Panc1 (cell line): Measurements from ENCODE around the gene ERCC2. TPM values are rescaled to one million over a fixed set of nuclear protein-coding genes. Genes with fewer than 3 reads are reported as not detected.
"Not testable (repeated sequence)": the region's sequence is repeated elsewhere in the genome, so short reads cannot be mapped to it uniquely, and the experiment has no call there.

Experiments
- ATAC-seq: fragments of 200-7000 bp; cut with Tn5 transposase; 2 replicates; pipeline ENCODE4 v1.9.1; 2020; ENCODE audit warnings: mild to moderate bottlenecking, moderate library complexity
- BruUV-seq: library from RNA; stranded (reverse); fragments of 400-500 nt; replicated peaks from 2 replicates; lab custom pipeline; 2021; lab: Mats Ljungman, UMichigan
- CTCF ChIA-PET: fragments of 300-600 bp; sonication (Branson Sonifier 250); formaldehyde crosslinking; loops from one replicate; lab custom pipeline; 2022; ENCODE audit warnings: antibody characterized with exemption; lab: Charles Lee
- POLR2A ChIA-PET: fragments of 300-600 bp; sonication (Branson Sonifier 250); formaldehyde crosslinking; loops from one replicate; lab custom pipeline; 2022; ENCODE audit warnings: antibody characterized with exemption; lab: Charles Lee
- DNase-seq: peaks from one replicate; pipeline ENCODE4 v3.0.0-alpha.2; 2010; ENCODE audit warnings: low read depth, low spot score
- H3K27ac ChIP-seq: 2 replicates; pipeline ENCODE4 v1.5.1; 2011; ENCODE audit warnings: mild to moderate bottlenecking, low read length, inconsistent platforms
- H3K27me3 ChIP-seq: fragments of 200-500 bp; sonication (Bioruptor generic); 2 replicates; pipeline ENCODE4 v1.6.0; 2014; ENCODE audit warnings: low read length, inconsistent platforms; ENCODE audit not compliant: control insufficient read depth, insufficient read depth
- H3K36me3 ChIP-seq: fragments of 200-500 bp; sonication (Bioruptor generic); 2 replicates; pipeline ENCODE4 v1.5.1; 2014; ENCODE audit warnings: inconsistent platforms, mild to moderate bottlenecking, low read length, moderate library complexity; ENCODE audit not compliant: control insufficient read depth, insufficient read depth
- H3K4me1 ChIP-seq: 2 replicates; pipeline ENCODE4 v1.5.1; 2011; ENCODE audit warnings: inconsistent platforms, mild to moderate bottlenecking, low read length, moderate library complexity; ENCODE audit not compliant: control insufficient read depth, insufficient read depth
- H3K4me3 ChIP-seq, 2 experiments: 2 replicates each; pipeline ENCODE4 v1.5.1; 2011 to 2012; ENCODE audit warnings: low read depth in 2 of 2, low read length in 2 of 2, mild to moderate bottlenecking in 2 of 2, inconsistent platforms in 1 of 2, moderate library complexity in 1 of 2
- H3K9me3 ChIP-seq: fragments of 200-500 bp; sonication (Bioruptor generic); 2 replicates; pipeline ENCODE4 v1.5.1; 2014; ENCODE audit warnings: low read depth, mild to moderate bottlenecking, inconsistent platforms, low read length, moderate library complexity; ENCODE audit not compliant: control insufficient read depth, insufficient read depth
- POLR2AphosphoS5 ChIP-seq: IDR thresholded peaks from 2 replicates; pipeline ENCODE4 v1.6.1; 2012; ENCODE audit warnings: mild to moderate bottlenecking, low read depth, low read length, moderate library complexity
- REST ChIP-seq, 2 experiments: IDR thresholded peaks; 2 replicates each; pipeline ENCODE4 v1.6.1; 2011 to 2012; ENCODE audit warnings: low read depth in 2 of 2, control low read depth in 1 of 2, low read length in 1 of 2, mild to moderate bottlenecking in 1 of 2, moderate library complexity in 1 of 2; ENCODE audit not compliant: insufficient read depth in 1 of 2
- SIN3A ChIP-seq: IDR thresholded peaks from 2 replicates; pipeline ENCODE4 v1.6.1; 2012; ENCODE audit warnings: low read depth, mild to moderate bottlenecking, low read length, moderate library complexity, borderline replicate concordance; ENCODE audit not compliant: insufficient read depth
- TCF7L2 ChIP-seq: IDR thresholded peaks from 2 replicates; pipeline ENCODE4 v1.6.1; 2011; ENCODE audit warnings: mild to moderate bottlenecking, low read depth, low read length, inconsistent platforms
- in situ Hi-C: cut with HindIII; loops from 2 replicates; pipeline ENCODE4 v1.10.0; 2016; ENCODE audit warnings: low sequenced_read_pairs, low pct_unique_long_range_greater_than_20kb
- intact Hi-C: fragments of 100-400 bp; cut with micrococcal nuclease; formaldehyde crosslinking; loops from one replicate; pipeline ENCODE4 v1.10.0; 2022; ENCODE audit not compliant: unreplicated experiment
- total RNA-seq: library from RNA; stranded (reverse); gene quantifications from one replicate; pipeline ENCODE4 v1.2.1, GENCODE V29; 2021; ENCODE audit not compliant: unreplicated experiment
- TF ChIP-seq, protein P1 (sequence below): fragments of 450-650 bp; IDR thresholded peaks from 2 replicates; pipeline ENCODE4 v1.5.1; 2017; ENCODE audit warnings: mild to moderate bottlenecking

The ERCC2 gene
- total RNA-seq, 1 experiment from 2014 or later = 32.5 TPM

DNA sequence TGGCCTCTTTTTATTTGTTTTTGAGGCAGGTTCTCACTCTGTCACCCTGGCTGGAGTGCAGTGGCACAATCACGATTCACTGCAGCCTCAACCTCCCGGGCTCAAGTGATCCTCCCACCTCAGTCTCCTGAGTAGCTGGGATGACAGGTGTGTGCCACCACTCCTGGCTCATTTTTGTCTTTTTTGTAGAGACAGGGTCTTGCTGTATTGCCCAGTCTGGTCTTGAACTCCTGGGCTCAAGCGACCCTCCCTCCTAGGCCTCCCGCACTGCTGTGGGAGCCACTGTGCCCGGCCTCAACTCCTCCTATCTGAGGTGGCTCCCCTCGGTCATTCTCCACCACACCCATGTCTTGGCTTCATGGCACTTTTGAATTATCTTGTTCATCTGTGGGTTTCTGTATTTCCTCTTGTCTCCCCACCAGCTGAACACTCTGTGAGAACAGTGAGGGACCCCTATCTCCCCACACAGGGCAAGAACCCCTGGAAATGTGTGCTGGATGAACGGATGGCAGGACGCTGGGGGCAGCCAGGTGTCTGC, 55.6 kb downstream of the ERCC2 start:
- intact Hi-C loops = no loop called here
- TF ChIP-seq, protein P1, sequence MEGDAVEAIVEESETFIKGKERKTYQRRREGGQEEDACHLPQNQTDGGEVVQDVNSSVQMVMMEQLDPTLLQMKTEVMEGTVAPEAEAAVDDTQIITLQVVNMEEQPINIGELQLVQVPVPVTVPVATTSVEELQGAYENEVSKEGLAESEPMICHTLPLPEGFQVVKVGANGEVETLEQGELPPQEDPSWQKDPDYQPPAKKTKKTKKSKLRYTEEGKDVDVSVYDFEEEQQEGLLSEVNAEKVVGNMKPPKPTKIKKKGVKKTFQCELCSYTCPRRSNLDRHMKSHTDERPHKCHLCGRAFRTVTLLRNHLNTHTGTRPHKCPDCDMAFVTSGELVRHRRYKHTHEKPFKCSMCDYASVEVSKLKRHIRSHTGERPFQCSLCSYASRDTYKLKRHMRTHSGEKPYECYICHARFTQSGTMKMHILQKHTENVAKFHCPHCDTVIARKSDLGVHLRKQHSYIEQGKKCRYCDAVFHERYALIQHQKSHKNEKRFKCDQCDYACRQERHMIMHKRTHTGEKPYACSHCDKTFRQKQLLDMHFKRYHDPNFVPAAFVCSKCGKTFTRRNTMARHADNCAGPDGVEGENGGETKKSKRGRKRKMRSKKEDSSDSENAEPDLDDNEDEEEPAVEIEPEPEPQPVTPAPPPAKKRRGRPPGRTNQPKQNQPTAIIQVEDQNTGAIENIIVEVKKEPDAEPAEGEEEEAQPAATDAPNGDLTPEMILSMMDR = no peak
- no peak for TF ChIP-seq POLR2AphosphoS5
- no peak for TF ChIP-seq TCF7L2
- TF ChIP-seq SIN3A = no peak
- no peak for TF ChIP-seq REST (IDR thresholded peaks at IDR 0.05; ENCODE audit: insufficient read depth in 1 of 2, low read depth in 2 of 2, low read length in 1 of 2)
- H3K4me1 ChIP-seq = no peaks in the 10 kb centered on the region
- H3K27ac ChIP-seq = no peak overlapping the region
- no TSS peak for BruUV-seq
- no peaks in the 10 kb centered on the region for H3K36me3 ChIP-seq
- ChIA-PET CTCF (no interaction called here), POLR2A (no interaction called here)
- H3K4me3 ChIP-seq = no peak overlapping the region
- in situ Hi-C loops = no loop called here
- ATAC-seq (no peak), DNase-seq (no peak)
- no peaks in the 10 kb centered on the region for H3K27me3 ChIP-seq
- H3K9me3 ChIP-seq = no peaks in the 10 kb centered on the region

DNA sequence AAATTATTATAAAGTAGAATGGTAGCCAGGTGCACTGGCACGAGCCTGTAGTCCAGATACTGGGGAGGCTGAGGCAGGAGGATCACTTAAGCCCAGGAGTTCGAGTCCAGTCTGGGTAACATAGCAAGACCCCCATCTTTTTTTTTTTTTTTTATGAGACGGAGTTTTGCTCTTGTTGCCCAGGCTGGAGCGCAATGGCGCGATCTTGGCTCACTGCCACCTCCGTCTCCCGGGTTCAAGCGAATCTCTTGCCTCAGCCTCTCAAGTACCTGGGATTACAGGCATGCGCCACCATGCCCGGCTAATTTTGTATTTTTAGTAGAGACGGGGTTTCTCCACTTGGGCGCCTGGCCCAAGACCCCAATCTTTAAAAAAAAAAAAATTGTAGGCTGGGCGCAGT, 58.1 kb downstream of the ERCC2 start:
- POLR2A ChIA-PET, CTCF ChIA-PET, ATAC-seq, H3K4me1 ChIP-seq, intact Hi-C loops, H3K4me3 ChIP-seq, in situ Hi-C loops, H3K36me3 ChIP-seq, BruUV-seq, H3K27me3 ChIP-seq, H3K9me3 ChIP-seq, H3K27ac ChIP-seq, DNase-seq: not testable (repeated sequence)

- TF ChIP-seq, protein P1 = no peak
- TF ChIP-seq POLR2AphosphoS5 (no peak), SIN3A (no peak), TCF7L2 (no peak), REST (IDR thresholded peaks at IDR 0.05; ENCODE audit: insufficient read depth in 1 of 2, low read depth in 2 of 2, low read length in 1 of 2) (no peak)
- H3K4me1 ChIP-seq = no peaks in the 10 kb centered on the region
- no peaks in the 10 kb centered on the region for H3K27me3 ChIP-seq
- no peak for DNase-seq
- ChIA-PET CTCF (no interaction called here), POLR2A (no interaction called here)
- intact Hi-C loops (no loop called here), in situ Hi-C loops (no loop called here)
- no peak overlapping the region for H3K27ac ChIP-seq
- H3K36me3 ChIP-seq = no peaks in the 10 kb centered on the region
- no peaks in the 10 kb centered on the region for H3K9me3 ChIP-seq
- BruUV-seq = no TSS peak
- no peak overlapping the region for H3K4me3 ChIP-seq
- ATAC-seq = no peak
Measured at GRCh38 chr19:45311621-45312020, 58.8 kb downstream of the ERCC2 start.

GRCh38 chr19:45309322-45309721, 61.1 kb downstream of the ERCC2 start:
- H3K27ac ChIP-seq, H3K27me3 ChIP-seq, BruUV-seq, CTCF ChIA-PET, DNase-seq, ATAC-seq, in situ Hi-C loops, H3K9me3 ChIP-seq, H3K36me3 ChIP-seq, POLR2A ChIA-PET, H3K4me3 ChIP-seq, H3K4me1 ChIP-seq, intact Hi-C loops: not testable (repeated sequence)
